Suppressor macrophage treated with lipopolysaccharide for 4 hours (primary cell): Measurements from ENCODE around the gene SRR.
"Not testable (repeated sequence)": the region's sequence is repeated elsewhere in the genome, so short reads cannot be mapped to it uniquely, and the experiment has no call there.

Experiments
- DNase-seq: peaks from one replicate; pipeline ENCODE4 v3.0.0-alpha.2; 2020

SRR gene

DNA sequence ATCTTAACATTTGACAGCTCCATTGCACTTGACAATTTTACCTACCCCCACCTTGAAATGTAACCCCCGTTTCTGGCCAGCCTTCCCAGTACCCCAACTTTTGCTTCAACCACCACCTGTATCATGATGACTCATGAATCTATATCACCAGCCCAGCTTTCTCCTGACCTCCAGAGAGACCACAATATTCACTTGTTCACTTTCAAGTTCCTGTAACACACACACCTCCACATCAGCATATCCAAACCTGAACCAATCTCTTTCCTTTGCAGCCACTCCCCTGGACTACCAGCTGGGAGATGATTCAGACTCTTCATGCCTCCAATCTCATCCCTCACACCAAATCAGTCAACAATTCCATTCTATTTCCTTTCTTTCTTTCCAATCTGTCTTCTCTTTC, 8.2 kb upstream of the SRR start:
- DNase-seq = no peak

- no peak for DNase-seq
Measured at GRCh38 chr17:2297023-2297422, 6.7 kb upstream of the SRR start.

DNA sequence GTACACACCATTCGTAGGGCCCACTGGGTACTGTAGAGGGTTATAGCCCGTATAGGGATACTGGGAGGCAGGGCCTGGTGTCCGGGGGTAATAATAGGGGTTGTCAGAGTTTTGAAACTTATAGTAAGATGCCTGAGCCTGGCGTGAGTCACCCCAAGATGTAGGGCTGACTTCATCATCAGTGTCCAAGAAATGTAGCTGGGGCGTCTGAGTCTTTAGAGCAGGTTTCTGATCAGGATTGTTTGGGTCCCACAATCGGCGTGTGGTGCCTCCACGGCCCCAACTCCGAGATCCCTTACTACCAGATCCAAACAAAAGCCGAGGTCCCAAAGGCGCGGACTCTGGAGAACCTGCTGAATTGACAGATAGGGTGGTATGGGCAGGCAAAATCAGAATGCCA, 4.6 kb upstream of the SRR start:
- DNase-seq = no peak

- no peak for DNase-seq
Measured at GRCh38 chr17:2299756-2300155, 4.0 kb upstream of the SRR start.

GRCh38 chr17:2302778-2303203, 959 bp upstream of the SRR start:
- DNase-seq = no peak

- peak; percentile 36 for DNase-seq
Measured at GRCh38 chr17:2304931-2305330, 1.2 kb downstream of the SRR start.

DNA sequence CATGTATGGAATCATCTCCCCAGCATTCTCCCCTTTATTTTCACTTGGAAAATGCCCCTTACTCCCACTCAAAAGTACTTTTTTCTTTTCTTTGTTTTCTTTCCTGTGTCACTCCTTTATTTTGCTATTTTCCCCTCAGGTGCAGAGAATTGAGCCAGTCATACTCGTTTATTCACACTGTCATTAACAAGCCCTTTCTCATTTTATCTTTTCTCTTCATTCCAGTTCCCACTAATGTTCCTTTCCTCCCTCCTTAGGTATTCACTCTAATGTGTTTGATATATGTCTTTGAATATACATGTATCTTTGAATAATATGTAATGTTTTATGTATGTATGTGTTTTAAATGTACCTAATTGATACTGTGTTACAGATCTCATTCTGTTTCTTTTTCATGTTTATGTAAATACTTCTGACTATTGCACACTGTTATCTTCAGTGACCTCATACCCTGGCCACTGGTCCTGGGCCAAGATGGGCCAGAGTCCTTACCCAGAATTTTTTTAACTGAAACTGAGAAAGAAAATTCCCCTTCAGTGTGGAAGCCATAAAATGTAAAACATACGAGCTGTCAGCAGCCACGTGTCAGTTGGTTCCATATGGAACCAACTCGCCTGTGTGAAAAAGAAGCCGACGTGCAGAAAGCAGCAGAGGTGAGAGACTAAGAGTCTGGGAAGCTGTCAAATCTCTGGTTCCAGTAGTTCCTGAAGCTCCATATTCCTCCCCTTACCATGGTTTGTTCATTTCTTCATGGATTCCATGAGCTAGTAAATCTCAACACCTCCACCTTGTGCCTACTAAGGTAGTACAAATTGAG, 5.8 kb downstream of the SRR start:
- peak; percentile 1 for DNase-seq

DNA sequence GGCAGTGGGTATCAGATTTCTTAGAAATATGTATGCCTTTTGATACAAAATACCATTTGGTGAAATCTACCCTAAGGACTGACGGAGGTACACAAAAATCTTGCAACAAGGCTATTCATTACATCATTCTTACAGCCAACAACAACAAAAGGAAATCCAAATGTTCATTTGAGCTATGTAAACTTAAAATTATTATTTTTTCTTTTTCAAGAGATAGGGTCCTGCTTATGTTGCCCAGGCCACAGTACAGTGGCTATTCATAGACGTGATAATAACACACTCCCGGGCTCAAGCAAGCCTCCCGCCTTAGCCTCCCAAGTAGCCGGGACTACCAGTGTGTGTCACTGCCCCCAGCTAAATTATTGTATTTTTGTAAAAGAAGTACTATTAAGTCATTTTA, 9.0 kb downstream of the SRR start:
- DNase-seq = no peak

- not testable (repeated sequence) for DNase-seq
Measured at GRCh38 chr17:2316916-2317205, 13.1 kb downstream of the SRR start.

- DNase-seq = no peak
Measured at GRCh38 chr17:2317796-2318195, 14.0 kb downstream of the SRR start.

GRCh38 chr17:2319051-2319450, 15.3 kb downstream of the SRR start:
- peak; percentile 6 for DNase-seq

DNA sequence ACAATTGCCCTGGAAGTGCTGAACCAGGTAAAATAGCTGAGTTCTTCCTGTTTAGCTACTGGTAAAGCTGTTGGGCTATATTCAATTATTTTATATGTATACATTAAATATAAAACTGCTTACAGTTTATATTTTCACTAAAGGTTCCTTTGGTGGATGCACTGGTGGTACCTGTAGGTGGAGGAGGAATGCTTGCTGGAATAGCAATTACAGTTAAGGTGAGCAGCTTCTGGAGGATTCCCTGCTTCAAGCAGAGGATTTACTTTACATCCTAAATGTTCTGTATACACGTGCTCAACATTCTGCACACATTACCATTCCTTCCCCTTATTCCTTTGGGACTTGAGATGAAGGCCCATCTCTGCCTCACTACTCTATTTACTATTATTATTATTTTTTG, 17.6 kb downstream of the SRR start:
- no peak for DNase-seq

DNA sequence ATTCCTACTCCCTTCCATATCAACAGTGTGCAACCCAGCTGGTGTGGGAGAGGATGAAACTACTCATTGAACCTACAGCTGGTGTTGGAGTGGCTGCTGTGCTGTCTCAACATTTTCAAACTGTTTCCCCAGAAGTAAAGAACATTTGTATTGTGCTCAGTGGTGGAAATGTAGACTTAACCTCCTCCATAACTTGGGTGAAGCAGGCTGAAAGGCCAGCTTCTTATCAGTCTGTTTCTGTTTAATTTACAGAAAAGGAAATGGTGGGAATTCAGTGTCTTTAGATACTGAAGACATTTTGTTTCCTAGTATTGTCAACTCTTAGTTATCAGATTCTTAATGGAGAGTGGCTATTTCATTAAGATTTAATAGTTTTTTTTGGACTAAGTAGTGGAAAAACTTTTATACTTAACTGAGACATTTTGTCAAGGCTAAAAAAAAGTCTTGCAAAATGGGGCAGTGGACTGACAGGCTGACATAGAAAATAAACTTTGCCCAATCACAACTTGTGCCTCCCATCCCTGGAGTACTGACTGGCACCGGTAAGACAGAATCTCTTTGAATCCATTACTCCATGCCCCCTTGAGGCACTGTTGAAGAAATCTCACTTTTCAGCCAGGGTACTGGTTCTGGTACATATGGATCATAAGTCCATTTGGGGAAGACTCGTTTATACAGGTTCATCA, 20.0 kb downstream of the SRR start:
- no peak for DNase-seq

- DNase-seq = no peak
Measured at GRCh38 chr17:2331303-2331702, 27.6 kb downstream of the SRR start.

GRCh38 chr17:2335726-2336214, 32.0 kb downstream of the SRR start:
- peak; percentile 14 for DNase-seq

DNA sequence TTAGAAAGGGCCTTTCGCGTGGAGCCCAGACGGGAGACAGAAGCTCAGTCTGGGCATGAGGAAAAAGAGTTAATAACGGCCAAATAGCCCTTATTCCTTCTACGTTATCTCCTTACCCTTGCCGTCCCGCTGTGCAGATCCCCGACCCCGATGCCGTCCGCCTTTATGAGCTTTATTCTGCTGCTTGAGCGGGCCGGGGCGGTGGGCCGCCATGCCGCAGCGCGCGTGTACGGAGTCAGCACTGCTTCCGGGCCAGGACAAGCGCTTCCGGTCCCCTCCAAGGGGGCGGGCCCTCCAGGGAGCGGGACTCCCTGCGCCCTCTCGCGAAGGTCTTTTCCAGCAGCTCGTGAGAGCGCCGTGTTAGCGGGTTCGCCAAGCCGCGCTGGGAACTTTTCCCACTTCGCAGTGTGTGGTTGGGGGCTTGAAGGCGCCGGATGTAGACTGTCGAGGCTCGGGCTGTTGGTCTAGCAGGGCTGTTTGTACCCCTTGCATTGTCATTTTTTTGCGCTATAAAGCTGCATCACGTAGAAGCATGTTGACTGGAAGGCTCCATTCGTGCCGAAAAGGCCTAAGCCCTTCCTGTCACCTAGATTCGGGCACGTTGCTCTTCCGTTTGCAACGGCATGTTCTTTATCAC, 32.6 kb downstream of the SRR start, which contains the start of gene TSR1:
Gene TSR1 (minus strand): TSS at position 243 of the 637 bp plus-strand sequence. CDS start 30 bp downstream, at position 213.
- DNase-seq = peak; percentile 94

- peak; percentile 42 for DNase-seq
Measured at GRCh38 chr17:2336852-2337543, 33.2 kb downstream of the SRR start, which contains the start of gene SGSM2. Gene SGSM2 (plus strand): TSS chr17:2337501. CDS start chr17:2337689, 188 bp downstream.

GRCh38 chr17:2337544-2338314, 34.0 kb downstream of the SRR start:
- peak; percentile 64 for DNase-seq

GRCh38 chr17:2338315-2338657, 34.5 kb downstream of the SRR start:
- peak; percentile 8 for DNase-seq

DNA sequence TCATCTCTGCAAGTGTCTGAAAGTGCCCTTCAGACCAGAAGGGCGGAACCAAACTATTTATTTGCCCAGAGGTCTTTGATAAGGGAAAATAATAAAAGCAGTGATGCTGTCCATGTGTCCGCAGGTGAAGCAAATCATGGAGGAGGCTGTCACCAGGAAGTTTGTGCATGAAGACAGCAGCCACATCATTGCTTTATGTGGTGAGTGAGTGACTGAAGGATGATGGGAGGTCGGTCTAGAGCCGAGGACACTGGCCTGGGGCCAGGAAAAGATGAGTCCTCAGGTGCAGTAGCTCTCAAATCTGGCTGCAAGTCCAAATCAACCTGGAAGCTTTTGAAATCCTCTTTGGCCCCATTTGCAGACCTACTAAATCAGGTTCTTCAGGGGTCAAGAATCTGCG, 39.7 kb downstream of the SRR start:
- no peak for DNase-seq

GRCh38 chr17:2344528-2344927, 40.8 kb downstream of the SRR start:
- DNase-seq = no peak

- DNase-seq = no peak
Measured at GRCh38 chr17:2346475-2346874, 42.7 kb downstream of the SRR start.
